Fibroblast of skin of back (primary cell): ENCODE measurements around the gene OVCH1.
"Not testable (repeated sequence)": the region's sequence is repeated elsewhere in the genome, so short reads cannot be mapped to it uniquely, and the experiment has no call there.

Source experiments
- DNase-seq: peaks from one replicate; pipeline ENCODE4 v3.0.0-alpha.2; 2013

OVCH1 gene

DNA sequence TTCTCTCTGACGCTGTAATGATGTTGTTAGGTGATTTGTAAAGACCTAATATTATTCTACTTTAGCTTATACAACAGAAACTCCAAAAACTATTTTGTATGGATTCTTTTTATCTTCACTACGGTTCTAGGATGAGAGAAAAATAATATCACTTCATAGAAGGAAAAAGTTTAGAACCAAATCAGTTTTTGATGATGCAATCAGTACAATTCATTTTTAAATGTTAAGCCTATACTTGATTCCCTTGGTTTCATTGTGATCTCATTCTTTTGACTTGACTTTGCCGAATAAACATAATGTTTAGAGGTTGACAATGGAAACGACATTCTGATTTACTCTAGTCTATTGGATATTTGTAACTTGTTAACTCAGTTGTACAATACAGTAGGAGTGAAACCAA, 91.9 kb downstream of the OVCH1 start:
- DNase-seq, result no peak

- DNase-seq, result no peak
Observed at GRCh38 chr12:29403991-29404390, 93.5 kb downstream of the OVCH1 start.

- DNase-seq, result no peak
Observed at GRCh38 chr12:29402437-29402836, 95.0 kb downstream of the OVCH1 start.

GRCh38 chr12:29398495-29398894, 99.0 kb downstream of the OVCH1 start:
- no peak for DNase-seq

GRCh38 chr12:29396774-29397173, 100.7 kb downstream of the OVCH1 start:
- DNase-seq, result peak; percentile 59

DNA sequence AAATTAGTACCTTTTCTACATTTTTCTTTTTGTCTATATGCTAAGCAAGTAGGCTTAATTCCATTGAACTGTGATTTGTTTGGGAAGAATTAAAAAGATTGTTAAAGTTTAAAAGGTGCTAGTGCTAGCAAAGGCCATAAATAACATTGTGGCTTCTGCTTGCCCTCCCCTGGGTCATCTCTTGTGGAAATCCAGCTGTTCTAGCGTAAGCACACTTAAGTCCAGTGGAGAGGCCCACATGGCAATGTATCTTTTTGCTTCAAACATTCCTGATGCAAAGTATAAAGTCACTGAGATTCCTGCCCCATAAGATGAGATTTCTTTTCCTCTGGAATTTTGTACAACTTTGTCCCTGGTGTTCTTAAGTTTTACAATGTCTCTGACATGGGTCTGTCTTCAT, 102.1 kb downstream of the OVCH1 start:
- no peak for DNase-seq

GRCh38 chr12:29390419-29390818, 107.1 kb downstream of the OVCH1 start:
- DNase-seq, result not testable (repeated sequence)

- DNase-seq, result no peak
Observed at GRCh38 chr12:29389295-29389919, 108.1 kb downstream of the OVCH1 start.

DNA sequence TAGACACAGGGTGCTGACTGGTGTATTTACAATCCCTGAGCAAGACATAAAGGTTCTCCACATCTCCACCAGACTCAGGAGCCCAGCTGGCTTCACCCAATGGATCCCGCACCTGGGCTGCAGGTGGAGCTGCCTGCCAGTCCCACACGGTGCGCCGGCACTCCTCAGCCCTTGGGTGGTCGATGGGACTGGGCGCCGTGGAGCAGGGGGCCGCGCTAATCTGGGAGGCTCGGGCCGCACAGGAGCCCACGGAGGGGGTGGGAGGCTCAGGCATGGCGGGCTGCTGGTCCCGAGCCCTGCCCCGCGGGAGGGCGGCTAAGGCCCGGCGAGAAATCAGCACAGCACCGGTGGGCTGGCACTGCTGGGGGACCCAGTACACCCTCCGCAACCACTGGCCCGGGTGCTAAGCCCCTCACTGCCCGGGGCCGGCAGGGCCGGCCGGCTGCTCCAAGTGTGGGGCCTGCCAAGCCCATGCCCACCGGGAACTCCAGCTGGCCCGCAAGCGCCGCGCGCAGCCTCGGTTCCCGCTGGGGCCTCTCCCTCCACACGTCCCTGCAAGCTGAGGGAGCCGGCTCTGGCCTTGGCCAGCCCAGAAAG, 111.3 kb downstream of the OVCH1 start:
- DNase-seq, result not testable (repeated sequence)

DNA sequence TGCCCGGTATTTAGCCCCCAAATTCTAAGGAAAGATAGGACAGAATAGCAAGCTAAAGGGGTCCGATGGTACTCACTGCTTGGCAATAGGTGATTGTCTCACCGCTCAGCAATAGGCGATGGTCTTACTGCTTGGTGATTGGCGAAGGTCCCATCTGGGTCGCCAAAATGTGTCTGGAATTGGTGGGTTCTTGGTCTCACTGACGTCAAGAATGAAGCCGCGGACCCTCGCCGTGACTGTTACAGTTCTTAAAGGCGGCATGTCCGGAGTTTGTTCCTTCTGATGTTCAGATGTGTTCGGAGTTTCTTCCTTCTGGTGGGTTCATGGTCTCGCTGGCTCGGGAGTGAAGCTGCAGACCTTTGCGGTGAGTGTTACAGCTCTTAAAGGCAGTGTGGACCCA, 112.3 kb downstream of the OVCH1 start:
- DNase-seq, result not testable (repeated sequence)

GRCh38 chr12:29382251-29382650, 115.2 kb downstream of the OVCH1 start:
- DNase-seq, result no peak

DNA sequence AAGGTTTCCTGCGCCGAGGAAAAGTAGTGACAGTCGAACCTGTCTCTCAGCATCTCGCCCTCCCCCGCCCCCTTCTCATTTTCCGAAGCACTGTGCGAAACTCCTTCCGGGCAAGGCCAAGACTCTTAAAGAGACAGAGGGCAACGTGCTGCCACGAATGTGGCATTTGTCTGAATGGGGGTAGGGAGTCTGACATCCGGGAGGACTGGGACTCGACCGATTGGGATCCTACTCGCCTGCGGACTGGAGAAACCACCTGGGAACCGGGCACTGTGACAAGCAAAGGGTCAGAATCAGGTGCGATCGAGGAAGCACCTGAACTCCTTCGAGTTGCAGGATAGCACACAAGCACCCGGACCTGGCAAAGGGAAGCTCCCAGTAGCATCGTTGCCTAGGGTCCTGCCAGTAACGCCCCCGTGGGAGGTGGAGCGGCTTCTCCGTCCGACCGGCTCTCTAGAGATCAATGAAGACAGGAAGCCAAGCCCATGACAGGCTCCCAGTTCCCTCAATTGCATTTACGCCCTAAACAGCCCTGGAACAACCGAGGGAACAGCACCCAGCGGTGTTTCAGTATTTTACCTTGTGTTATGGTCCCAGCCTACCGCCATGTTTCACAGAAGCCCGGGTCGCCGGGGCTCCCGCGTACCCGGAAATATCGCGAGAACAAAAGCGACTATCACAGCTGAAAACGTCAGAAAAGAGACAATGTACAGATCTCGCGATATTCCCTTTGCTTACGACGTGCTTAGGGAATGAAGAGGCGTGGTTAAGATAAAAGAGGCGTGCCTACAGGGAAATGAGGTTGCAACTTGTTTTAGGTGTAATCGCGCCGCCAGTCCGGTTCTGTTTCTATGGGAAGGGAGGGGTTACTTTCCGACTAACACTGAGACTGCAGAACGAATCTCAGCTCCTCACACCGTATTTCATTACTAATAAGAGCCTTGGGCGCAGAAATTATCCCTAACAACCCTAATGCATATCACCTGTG, 116.7 kb downstream of the OVCH1 start, which contains the start of gene ERGIC2:
Gene ERGIC2 (minus strand): TSS at position 637 of the 988 bp plus-strand sequence. CDS start 9,539 bp downstream, outside the sequence.
- peak; percentile 98 for DNase-seq
